Smooth muscle cell of bladder (primary cell): ENCODE measurements around the gene RIPPLY2. TPM values are rescaled to one million over a fixed set of nuclear protein-coding genes. Genes with fewer than 3 reads are reported as not detected.

Source experiments
- total RNA-seq: library from RNA; depleted of rRNA; stranded (reverse); fragments of >200 nt; gene quantifications from 2 replicates; pipeline ENCODE4 v1.2.3, GENCODE V29; 2014

RIPPLY2 gene
- 0.28 TPM in 1 of 2 replicates, not detected in the other for total RNA-seq

GRCh38 chr6:83853178-83854000 lies at the start of gene RIPPLY2:
RIPPLY2 (plus strand) TSS chr6:83853360; CDS start chr6:83853417, 57 bp downstream.

GRCh38 chr6:83859410-83860358 lies 6.5 kb downstream of the RIPPLY2 start, which contains the start of gene CYB5R4:
CYB5R4 (plus strand) TSS chr6:83859689; CDS start chr6:83859783, 94 bp downstream.

Other genes starting within 250 kb of the RIPPLY2 start
- gene SNAP91, start 144.3 kb upstream of the RIPPLY2 start, total RNA-seq: under 0.01 and 0.09 TPM in 2 replicates
- gene CYB5R4, start 6.3 kb downstream of the RIPPLY2 start, total RNA-seq: 2.8 and 3.3 TPM in 2 replicates
- 0.28 and 0.65 TPM in 2 replicates for gene MRAP2, start 180.4 kb downstream of the RIPPLY2 start, total RNA-seq